ENCODE measurements around the gene COA7.

COA7 gene

GRCh38 chr1:52657702-52658101, 40.4 kb downstream of the COA7 start:
- peaks cover 14% of the 10 kb centered on the region; the same call in 1 of the 2 replicates for H3K36me3 ChIP-seq (ENCODE audit: insufficient read depth, low read length)
- no peak for TF ChIP-seq CTCF (IDR thresholded peaks at IDR 0.05; ENCODE audit: low read length)
- TF ChIP-seq EZH2 (IDR thresholded peaks at IDR 0.05; ENCODE audit: borderline replicate concordance, low read length) = no peak
- no peak overlapping the region for H3K4me3 ChIP-seq (ENCODE audit: low read depth, low read length, poor library complexity, severe bottlenecking)
- H3K79me2 ChIP-seq (ENCODE audit: insufficient read depth, low read length) = no peaks in the 10 kb centered on the region
- no peak overlapping the region for H3K4me2 ChIP-seq (ENCODE audit: low read length)
- no peak overlapping the region for H2AFZ ChIP-seq (ENCODE audit: low read length)
- no peaks in the 10 kb centered on the region for H3K9me2 ChIP-seq (ENCODE audit: low read depth, low read length)
- H3K27me3 ChIP-seq (ENCODE audit: insufficient read depth, low read length) = no peaks in the 10 kb centered on the region
- H3F3A ChIP-seq (ENCODE audit: insufficient read depth, low read length) = no peaks in the 10 kb centered on the region
- H3K27ac ChIP-seq (ENCODE audit: low read depth, low read length, poor library complexity, severe bottlenecking) = no peak overlapping the region
- no peaks in the 10 kb centered on the region for H4K20me1 ChIP-seq (ENCODE audit: insufficient read depth, low read length)
- no peak overlapping the region for H3K9ac ChIP-seq (ENCODE audit: low read length)
- no peaks in the 10 kb centered on the region for H3K9me3 ChIP-seq (ENCODE audit: low read length)
- peaks cover 16% of the 10 kb centered on the region for H3K4me1 ChIP-seq (ENCODE audit: insufficient read depth, low read length, severe bottlenecking)

GRCh38 chr1:52654063-52654462, 44.1 kb downstream of the COA7 start:
- no peaks in the 10 kb centered on the region for H3K27me3 ChIP-seq (ENCODE audit: insufficient read depth, low read length)
- no peak overlapping the region for H3K4me3 ChIP-seq (ENCODE audit: low read depth, low read length, poor library complexity, severe bottlenecking)
- H4K20me1 ChIP-seq (ENCODE audit: insufficient read depth, low read length) = no peaks in the 10 kb centered on the region
- no peak for TF ChIP-seq EZH2 (IDR thresholded peaks at IDR 0.05; ENCODE audit: borderline replicate concordance, low read length)
- TF ChIP-seq CTCF (IDR thresholded peaks at IDR 0.05; ENCODE audit: low read length) = no peak
- peaks cover 5% of the 10 kb centered on the region for H3K4me1 ChIP-seq (ENCODE audit: insufficient read depth, low read length, severe bottlenecking)
- peaks cover 7% of the 10 kb centered on the region; the same call in 1 of the 2 replicates for H3K36me3 ChIP-seq (ENCODE audit: insufficient read depth, low read length)
- no peaks in the 10 kb centered on the region for H3K79me2 ChIP-seq (ENCODE audit: insufficient read depth, low read length)
- no peaks in the 10 kb centered on the region for H3K9me3 ChIP-seq (ENCODE audit: low read length)
- H3F3A ChIP-seq (ENCODE audit: insufficient read depth, low read length) = no peaks in the 10 kb centered on the region
- H3K9me2 ChIP-seq (ENCODE audit: low read depth, low read length) = no peaks in the 10 kb centered on the region
- no peak overlapping the region for H3K4me2 ChIP-seq (ENCODE audit: low read length)
- no peak overlapping the region for H2AFZ ChIP-seq (ENCODE audit: low read length)
- H3K27ac ChIP-seq (ENCODE audit: low read depth, low read length, poor library complexity, severe bottlenecking) = no peak overlapping the region
- no peak overlapping the region for H3K9ac ChIP-seq (ENCODE audit: low read length)

- Histone ChIP-seq H3F3A (ENCODE audit: insufficient read depth, low read length) (no peaks in the 10 kb centered on the region), H4K20me1 (ENCODE audit: insufficient read depth, low read length) (no peaks in the 10 kb centered on the region), H3K27ac (ENCODE audit: low read depth, low read length, poor library complexity, severe bottlenecking) (no peak overlapping the region), H3K4me3 (ENCODE audit: low read depth, low read length, poor library complexity, severe bottlenecking) (no peak overlapping the region), H3K36me3 (ENCODE audit: insufficient read depth, low read length) (peaks cover 7% of the 10 kb centered on the region; the same call in 1 of the 2 replicates), H3K9me3 (ENCODE audit: low read length) (no peaks in the 10 kb centered on the region), H3K4me1 (ENCODE audit: insufficient read depth, low read length, severe bottlenecking) (no peaks in the 10 kb centered on the region), H3K4me2 (ENCODE audit: low read length) (no peak overlapping the region), H3K27me3 (ENCODE audit: insufficient read depth, low read length) (no peaks in the 10 kb centered on the region), H3K9me2 (ENCODE audit: low read depth, low read length) (no peaks in the 10 kb centered on the region), H3K79me2 (ENCODE audit: insufficient read depth, low read length) (no peaks in the 10 kb centered on the region), H2AFZ (ENCODE audit: low read length) (no peak overlapping the region), H3K9ac (ENCODE audit: low read length) (no peak overlapping the region)
- TF ChIP-seq EZH2 (IDR thresholded peaks at IDR 0.05; ENCODE audit: borderline replicate concordance, low read length) = no peak
- no peak for TF ChIP-seq CTCF (IDR thresholded peaks at IDR 0.05; ENCODE audit: low read length)
These were observed 44.8 kb downstream of the COA7 start for GRCh38 chr1:52653207-52653849.
